UCSD-AML1 (cell line): Measurements from ENCODE around the gene CHST8.
"Not testable (repeated sequence)": the region's sequence is repeated elsewhere in the genome, so short reads cannot be mapped to it uniquely, and the experiment has no call there.

Experiments used
- DNase-seq: peaks from one replicate; lab custom pipeline; 2025; ENCODE audit not compliant: unreplicated experiment; lab: John Stamatoyannopoulos, UW

Gene CHST8

GRCh38 chr19:33688171-33688992, 66.6 kb downstream of the CHST8 start:
- DNase-seq = no peak

- DNase-seq = no peak
Measured at GRCh38 chr19:33689138-33689746, 67.5 kb downstream of the CHST8 start.

GRCh38 chr19:33689868-33690267, 68.1 kb downstream of the CHST8 start:
- no peak for DNase-seq

GRCh38 chr19:33690378-33691029, 68.8 kb downstream of the CHST8 start:
- no peak for DNase-seq

GRCh38 chr19:33691030-33691427, 69.3 kb downstream of the CHST8 start:
- no peak for DNase-seq

GRCh38 chr19:33691736-33692135, 70.0 kb downstream of the CHST8 start:
- no peak for DNase-seq

GRCh38 chr19:33693678-33694077, 71.9 kb downstream of the CHST8 start:
- no peak for DNase-seq

GRCh38 chr19:33695547-33695946, 73.8 kb downstream of the CHST8 start:
- DNase-seq = not testable (repeated sequence)

- no peak for DNase-seq
Measured at GRCh38 chr19:33697766-33698165, 76.0 kb downstream of the CHST8 start.

- no peak for DNase-seq
Measured at GRCh38 chr19:33698576-33699435, 77.1 kb downstream of the CHST8 start.

- DNase-seq = no peak
Measured at GRCh38 chr19:33699754-33700407, 78.1 kb downstream of the CHST8 start.

GRCh38 chr19:33700408-33701013, 78.8 kb downstream of the CHST8 start:
- no peak for DNase-seq

- DNase-seq = no peak
Measured at GRCh38 chr19:33701565-33701964, 79.8 kb downstream of the CHST8 start.

- no peak for DNase-seq
Measured at GRCh38 chr19:33702606-33703437, 81.1 kb downstream of the CHST8 start.

- no peak for DNase-seq
Measured at GRCh38 chr19:33703438-33703750, 81.6 kb downstream of the CHST8 start.

GRCh38 chr19:33703821-33704220, 82.1 kb downstream of the CHST8 start:
- DNase-seq = no peak

GRCh38 chr19:33704271-33704670, 82.5 kb downstream of the CHST8 start:
- no peak for DNase-seq

- no peak for DNase-seq
Measured at GRCh38 chr19:33705090-33705847, 83.5 kb downstream of the CHST8 start.

GRCh38 chr19:33705860-33706259, 84.1 kb downstream of the CHST8 start:
- no peak for DNase-seq
